Prostate gland (tissue), 2 donors: ENCODE measurements around the gene TOPORS.
"Not testable (repeated sequence)": the region's sequence is repeated elsewhere in the genome, so short reads cannot be mapped to it uniquely, and the experiment has no call there.

Experiments
- CTCF ChIP-seq, 4 experiments: fragments of 200-600 bp in 2 of 4; fragments of 450-650 bp in 2 of 4; sonication (generic) in 2 of 4; IDR thresholded peaks; 1 replicate in 3 of 4; 2 replicates in 1 of 4; pipeline ENCODE4 v1.5.1; 2016 to 2019; ENCODE audit warnings: antibody characterized with exemption in 4 of 4, mild to moderate bottlenecking in 2 of 4, moderate library complexity in 2 of 4
- POLR2A ChIP-seq: fragments of 450-650 bp; IDR thresholded peaks from one replicate; pipeline ENCODE4 v1.6.1; 2016; ENCODE audit warnings: antibody characterized with exemption, mild to moderate bottlenecking
- POLR2AphosphoS5 ChIP-seq: sonication (generic); formaldehyde crosslinking; IDR thresholded peaks from one replicate; pipeline ENCODE4 v1.6.1; 2017; ENCODE audit warnings: antibody characterized with exemption

- not testable (repeated sequence) for TF ChIP-seq CTCF (IDR thresholded peaks at IDR 0.05); POLR2AphosphoS5; POLR2A
Observed at GRCh38 chr9:32548213-32548612, 4.2 kb downstream of the TOPORS start.
